GM12873 (cell line): Measurements from ENCODE around the gene FRAT1.

ENCODE experiments used
- CTCF ChIP-seq: IDR thresholded peaks from 2 replicates; pipeline ENCODE4 v1.5.1; 2012; ENCODE audit warnings: low read depth, mild to moderate bottlenecking, moderate library complexity, low read length, control low read depth; ENCODE audit not compliant: insufficient read depth; ENCODE audit errors: missing control alignments

The FRAT1 gene

DNA sequence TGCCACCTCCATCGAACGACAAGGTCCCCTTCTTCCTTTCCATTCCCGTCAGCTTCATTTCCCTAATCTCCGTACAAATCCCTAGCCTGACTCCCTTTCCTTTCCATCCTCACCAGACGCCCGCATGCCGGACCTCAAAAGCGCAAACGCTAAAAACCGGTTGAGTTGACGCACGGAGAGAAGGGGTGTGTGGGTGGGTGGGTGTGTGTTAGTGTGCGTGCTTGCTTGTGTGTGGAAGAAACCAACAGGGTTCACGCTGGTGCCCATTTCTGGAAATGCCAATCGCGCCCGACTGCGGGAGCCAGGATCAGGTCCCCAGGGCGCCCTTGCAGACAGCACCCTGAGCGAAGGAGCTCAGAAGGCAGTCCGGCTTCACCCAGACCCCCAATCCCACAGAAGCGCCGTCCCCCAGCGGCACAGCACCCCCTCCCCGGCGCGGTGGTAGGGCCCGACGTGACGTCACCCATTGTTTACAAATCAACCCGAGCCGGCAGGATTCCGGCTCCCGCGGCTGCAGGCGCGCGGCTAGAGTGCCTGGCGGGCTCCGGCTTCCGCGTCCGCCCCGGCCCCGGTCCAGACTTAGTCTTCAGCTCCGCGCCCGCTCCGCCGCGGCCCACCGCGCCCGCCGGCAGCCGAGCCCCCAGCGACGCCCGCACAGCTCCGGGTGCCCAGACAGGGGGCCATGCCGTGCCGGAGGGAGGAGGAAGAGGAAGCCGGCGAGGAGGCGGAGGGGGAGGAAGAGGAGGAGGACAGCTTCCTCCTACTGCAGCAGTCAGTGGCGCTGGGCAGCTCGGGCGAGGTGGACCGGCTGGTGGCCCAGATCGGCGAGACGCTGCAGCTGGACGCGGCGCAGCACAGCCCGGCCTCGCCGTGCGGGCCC, at the start of gene FRAT1:
Gene FRAT1 (plus strand): TSS at position 500 of the 880 bp plus-strand sequence. CDS start 183 bp downstream, at position 683.
- no peak for TF ChIP-seq CTCF

GRCh38 chr10:97270523-97271154, 48.4 kb upstream of the FRAT1 start:
- no peak for TF ChIP-seq CTCF

- TF ChIP-seq CTCF = no peak
Observed at GRCh38 chr10:97273700-97274099, 45.4 kb upstream of the FRAT1 start.

- no peak for TF ChIP-seq CTCF
Observed at GRCh38 chr10:97274828-97275227, 44.2 kb upstream of the FRAT1 start.

GRCh38 chr10:97277551-97277950, 41.5 kb upstream of the FRAT1 start:
- TF ChIP-seq CTCF = no peak

- peak; percentile 50 for TF ChIP-seq CTCF
Observed at GRCh38 chr10:97278491-97278989, 40.5 kb upstream of the FRAT1 start.

DNA sequence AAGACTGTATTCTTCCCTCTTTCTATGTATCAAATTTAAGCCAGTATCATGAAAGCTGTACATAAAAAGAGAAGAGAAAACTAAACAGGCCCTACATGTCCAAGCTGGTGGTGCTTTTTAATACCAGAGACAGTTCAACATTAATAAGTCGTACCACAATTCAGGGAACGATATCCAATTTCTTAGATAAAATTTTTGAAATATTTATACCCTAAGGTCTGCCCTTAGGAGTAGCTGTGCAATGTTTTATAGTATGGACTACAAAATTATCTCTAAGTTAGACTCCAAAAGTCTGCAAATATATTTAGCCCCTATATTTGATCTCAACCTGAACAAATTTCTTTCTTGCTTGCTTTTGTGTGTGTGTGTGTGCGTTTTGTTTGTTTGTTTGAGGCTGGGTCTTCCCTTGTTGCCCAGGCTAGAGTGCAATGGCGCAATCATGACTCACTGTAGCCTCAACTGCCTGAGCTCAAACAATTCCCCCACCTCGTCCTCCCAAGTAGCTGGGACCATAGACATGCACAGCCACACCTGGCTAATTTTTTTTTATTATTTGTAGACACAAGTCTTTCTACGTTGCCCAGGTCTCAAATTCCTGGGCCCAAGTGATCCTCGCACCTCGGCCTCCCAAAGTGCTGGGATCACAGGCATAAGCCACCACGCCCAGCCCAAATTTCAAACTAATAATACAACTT, 39.8 kb upstream of the FRAT1 start:
- no peak for TF ChIP-seq CTCF
